ENCODE data around the gene MYH15.

Gene MYH15

DNA sequence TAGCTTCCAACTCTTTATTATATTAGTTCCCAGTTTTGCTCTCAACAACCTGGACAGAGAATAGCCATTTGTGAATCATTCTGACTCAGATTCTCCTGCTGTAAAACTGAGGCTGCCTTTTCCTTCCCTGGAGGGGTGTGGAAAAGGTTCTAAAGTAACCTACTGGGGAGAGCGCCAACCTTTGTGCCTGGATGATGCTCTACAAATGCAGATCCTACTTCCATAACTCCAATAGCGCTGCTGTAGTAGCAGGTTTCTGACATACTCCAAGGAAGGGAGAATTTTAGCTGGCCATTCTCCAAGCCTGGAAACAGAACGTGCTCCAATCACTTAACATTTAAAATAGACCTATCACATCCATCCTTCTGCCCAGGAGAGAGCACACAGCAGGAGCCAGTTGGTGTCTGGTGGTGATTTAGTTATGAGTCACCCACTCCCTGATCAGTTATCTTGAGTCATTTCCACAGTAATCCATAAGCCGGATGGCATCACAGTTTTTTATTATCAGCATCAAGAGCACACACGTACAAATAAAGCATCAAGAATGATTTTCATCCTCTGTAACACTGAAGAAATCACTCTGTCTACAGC, 38.3 kb downstream of the MYH15 start:
- DNase-seq (ENCODE audit: low read depth), result no peak

DNA sequence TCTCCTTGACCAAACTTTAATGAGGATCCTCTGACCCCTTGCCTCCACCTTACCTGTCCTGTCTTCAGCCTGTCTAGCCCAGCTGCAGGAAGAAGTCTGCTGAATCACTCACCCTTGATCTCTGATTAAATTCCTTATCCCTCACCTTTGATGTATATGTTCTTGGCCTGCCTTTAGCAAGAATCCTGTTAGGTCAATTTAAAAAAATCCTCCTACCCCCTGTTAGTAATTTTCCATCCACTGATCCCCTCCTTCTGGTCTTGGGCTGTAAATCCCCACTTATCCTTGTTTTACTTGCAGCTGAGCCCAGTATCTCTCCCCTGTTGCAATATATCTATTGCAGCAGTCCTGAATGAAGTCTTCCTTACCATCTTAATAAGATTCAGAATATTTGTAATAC, 39.0 kb downstream of the MYH15 start:
- no peak for DNase-seq (ENCODE audit: low read depth)

DNA sequence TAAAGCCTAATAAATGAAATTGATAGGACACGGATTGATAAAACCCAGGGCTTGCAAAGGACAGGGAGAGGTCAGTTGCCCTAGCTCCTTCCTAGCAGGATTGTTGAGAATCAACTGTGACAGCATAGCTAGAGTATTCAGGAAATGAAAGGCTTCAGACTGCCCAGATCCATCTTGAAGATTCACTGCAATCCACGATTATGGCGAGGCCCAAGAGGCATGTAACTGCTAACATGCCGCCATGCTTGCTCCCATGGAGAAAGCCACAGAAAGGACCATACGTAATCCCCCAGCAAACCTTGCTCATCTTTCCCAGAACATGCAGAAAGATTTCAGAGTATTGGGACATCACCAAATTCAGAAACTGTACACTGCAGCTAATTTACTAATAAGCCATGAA, 41.3 kb downstream of the MYH15 start:
- no peak for DNase-seq (ENCODE audit: low read depth)

DNA sequence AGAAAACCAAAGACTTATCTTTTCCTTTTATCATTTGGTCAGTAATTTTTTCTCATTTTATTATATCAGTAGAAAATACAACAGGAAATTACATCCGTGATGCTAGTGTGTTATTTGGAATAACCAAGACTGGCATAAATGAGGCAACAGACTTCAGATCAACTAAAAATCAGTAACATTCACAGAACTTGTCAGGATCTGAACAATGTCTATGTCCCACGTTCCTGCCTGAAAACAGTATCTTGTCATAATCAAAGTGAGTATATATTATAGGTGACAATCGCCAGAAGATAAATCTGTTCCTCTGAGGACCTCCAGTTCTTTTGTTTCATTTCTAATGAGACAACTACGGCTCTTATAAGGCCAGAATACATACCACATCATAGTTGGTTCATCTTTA, 41.8 kb downstream of the MYH15 start:
- no peak for DNase-seq (ENCODE audit: low read depth)

DNA sequence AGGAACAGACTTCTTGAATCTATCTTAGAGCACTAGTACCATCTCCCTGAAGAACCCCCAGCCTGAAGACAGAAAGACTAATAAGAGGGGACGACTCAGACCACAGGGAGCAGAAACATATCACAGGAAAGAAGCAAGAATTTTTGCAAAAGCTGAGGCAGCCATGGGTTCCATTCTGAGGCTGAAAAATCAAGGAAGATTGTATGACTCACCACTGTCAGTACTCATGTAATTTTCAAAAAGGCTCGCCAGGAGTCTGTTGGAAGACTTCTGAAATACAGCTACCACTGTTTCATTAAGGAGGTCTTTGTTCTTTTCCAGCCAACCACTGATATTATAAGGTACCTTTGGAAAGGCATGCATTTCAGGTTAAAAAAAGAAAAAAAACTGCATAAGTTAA, 47.5 kb downstream of the MYH15 start:
- no peak for DNase-seq (ENCODE audit: low read depth)

DNA sequence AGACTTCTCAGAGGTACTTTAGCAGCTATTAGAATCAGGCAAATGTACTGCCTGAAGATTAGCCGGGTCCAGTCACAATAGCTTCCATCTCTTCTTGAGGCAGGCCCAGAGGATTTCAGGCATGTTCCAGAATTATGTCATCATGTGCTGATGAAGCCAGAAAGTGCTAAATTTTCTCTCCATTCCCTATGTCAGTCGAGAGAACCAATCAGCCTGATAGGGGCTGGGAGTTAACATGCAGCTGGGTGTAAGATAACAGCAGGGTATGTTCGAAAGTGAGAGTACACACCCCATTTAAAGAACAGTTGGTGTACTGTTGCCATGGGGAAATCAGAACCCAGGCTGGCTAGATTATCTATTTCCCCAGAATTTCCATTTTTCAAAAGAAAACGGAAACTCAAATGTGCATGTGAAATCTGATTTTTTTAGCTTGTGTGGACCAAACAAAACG, 48.7 kb downstream of the MYH15 start:
- DNase-seq (ENCODE audit: low read depth), result no peak

DNA sequence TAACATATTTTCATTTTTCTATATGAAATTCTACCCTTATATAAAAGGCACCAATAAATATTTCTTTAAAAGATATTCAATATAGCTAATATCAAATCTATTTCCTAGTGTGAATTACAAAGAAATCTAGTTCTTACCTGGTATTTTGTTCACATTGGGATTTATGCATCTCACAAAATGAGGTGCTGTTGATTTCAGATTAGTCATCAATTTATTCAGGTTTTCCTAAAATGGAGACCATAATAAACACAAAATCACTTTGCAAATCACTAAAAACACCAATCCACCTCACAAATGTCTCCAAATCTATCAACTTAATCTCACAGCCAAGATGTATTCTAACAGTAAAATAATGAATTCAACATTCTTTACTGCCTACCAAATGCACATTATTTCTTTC, 51.2 kb downstream of the MYH15 start:
- DNase-seq (ENCODE audit: low read depth), result no peak

DNA sequence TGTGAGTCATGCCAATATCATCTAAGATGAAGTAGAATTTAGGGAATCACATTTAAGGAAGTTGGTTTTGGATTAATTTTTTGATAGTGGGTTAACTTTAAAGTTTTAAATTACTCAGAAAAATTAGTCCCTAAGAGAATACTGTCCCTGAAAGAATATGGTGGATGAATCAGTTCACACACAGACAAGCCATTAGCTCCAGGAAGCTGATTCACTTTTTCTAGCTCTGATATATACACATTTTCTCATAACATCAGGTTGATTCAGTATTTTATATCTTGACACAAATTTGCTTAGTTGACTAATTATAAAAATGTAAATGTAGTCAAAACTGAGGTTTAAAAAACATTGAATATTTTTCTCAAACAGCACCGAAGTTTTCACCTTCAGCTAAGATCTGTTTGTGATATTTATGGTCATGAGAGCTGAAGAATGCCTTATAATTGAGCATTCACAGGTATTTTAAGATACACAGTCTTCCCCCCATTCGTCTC, 55.1 kb downstream of the MYH15 start:
- no peak for DNase-seq (ENCODE audit: low read depth)

DNA sequence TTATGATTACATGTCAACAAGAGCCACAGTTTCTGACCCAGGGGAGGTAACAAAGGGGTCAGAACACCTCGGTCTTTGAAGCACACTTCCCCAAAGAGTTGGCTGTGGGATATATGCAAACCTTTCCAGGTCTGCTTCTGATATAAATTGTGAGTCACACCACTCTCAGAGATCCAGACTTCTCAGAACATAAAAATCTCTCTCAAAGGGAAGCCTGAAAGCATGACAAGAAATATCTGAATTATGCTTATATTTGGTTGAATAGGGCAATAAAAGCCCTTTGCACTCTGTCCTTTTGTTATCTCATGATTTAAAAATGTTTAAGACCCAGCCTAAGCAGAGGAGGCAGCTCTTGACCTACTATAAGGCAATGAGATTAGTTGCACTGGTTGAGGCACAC, 56.8 kb downstream of the MYH15 start:
- DNase-seq (ENCODE audit: low read depth), result no peak

DNA sequence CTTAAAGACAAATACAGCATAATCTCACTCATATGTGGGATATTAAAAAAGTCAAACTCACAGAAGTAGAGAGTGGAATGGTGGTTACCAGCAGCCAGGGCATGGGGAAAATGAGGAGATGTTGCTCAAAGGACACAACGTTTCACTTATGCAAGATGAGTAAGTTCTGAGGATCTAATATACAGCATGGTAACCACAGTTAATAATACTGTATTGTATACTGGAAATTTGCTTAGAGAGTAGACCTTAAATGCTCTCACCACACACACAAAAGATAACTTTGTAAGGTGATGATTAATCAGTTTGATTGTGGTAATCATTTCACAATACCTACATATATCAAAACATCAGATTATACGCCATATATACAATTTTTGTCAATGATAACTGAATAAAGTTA, 60.0 kb downstream of the MYH15 start:
- no peak for DNase-seq (ENCODE audit: low read depth)

DNA sequence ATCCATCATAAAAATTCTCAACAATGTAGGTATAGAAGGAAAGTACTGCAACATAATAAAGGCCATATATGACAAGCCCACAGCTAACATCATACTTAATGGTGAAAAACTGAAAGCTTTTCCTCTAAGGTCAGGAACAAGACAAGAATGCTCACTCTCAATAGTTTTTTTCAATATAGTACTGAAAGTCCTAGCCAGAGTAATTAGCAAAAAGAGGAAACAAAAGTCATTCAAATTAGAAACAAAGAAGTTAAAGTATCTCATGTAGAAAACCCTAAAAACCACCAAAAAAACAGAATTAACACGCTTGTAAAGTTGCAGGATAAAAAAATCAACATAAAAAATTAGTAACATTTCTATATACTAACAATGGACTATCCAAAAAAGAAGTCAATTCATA, 61.8 kb downstream of the MYH15 start:
- no peak for DNase-seq (ENCODE audit: low read depth)

DNA sequence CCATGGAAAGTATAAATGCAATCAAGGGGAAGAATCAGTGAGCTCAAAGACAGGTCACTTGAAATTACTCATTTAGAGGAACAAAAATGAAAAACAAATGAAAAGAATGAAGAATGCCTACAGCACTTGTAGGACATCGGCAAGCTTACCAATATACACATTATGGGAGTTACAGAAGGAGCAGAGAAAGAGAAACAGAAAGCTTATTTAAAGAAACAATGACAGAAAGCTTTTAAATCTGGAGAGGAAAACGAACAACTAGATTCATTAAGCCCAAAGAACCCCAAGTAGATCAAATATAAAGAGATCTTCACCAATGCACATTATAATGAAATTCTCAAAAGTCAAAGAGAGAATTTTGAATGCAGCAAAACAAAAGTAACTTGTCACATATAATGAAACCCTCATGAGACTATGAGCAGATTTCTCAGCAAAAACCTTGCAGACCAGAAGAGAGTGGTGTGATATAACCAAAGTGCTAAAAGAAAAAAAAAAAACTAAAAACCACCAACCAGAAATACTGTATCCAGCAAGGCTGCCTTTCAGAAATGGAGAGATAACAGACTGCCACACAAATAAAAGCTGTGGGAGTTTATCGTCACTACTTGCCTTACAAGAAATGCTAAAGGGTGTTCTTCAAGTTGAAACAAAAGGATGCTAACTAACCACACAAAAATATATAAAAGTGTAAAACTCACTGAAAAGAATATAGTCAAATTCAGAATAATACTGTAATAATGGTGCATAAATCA, 63.1 kb downstream of the MYH15 start:
- no peak for DNase-seq (ENCODE audit: low read depth)

DNA sequence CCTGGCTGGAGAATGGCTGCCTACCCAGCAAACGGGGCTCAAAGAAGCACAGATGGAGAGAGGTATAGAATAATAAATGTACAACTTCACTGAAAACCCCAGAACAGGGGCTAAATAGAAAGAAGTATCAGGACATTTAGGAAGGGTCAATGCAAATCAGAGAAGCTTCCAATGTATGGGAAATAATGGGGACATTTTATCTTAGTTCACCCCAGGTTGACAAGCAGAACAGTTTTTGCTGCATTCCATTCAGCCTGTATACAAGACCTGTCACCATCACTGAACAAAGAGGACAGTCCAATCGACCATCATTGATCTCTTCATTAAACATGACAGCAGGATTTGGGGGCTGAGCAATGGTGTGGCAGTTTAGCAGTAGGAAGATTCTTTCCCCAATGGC, 68.1 kb downstream of the MYH15 start:
- DNase-seq (ENCODE audit: low read depth), result no peak

DNA sequence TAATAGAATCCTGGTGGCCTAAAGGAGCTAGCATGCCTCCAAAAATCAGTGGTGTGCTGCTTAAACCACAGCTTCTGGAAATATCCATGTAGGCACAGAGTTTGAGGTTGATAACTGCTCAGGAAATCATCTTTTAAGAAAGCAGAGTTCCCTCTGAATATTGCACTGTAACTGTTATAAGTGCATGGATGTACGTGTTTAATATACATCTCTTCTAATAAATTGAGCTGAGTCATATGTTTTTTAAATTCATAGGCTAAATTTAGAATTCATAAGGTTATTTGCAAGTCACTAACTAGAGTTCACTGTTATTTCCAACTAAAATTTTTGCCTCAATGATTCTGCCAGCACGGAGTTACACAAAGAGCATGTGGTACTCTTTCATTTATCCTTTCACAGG, 68.9 kb downstream of the MYH15 start:
- DNase-seq (ENCODE audit: low read depth), result no peak

DNA sequence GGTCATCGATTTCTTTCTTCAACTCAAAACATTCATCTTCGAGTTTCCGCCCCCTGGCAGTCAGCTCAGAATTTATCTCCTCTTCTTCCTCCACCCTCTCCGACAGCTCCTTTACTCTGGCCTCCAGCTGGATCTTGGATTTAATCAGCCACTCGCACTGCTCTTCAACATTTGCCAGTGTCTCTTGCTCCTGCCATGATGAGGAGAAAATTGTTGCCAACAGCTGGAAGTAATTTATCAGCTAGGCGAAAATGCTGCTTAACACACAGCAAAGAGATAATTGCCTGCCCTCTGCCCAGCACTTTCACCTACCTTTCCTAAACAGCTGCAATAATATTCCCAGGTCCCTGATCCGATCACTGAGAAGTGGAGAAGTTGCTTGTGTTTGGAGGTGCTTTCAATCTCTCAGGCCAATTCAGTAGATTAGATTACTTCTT, 69.3 kb downstream of the MYH15 start:
- no peak for DNase-seq (ENCODE audit: low read depth)

DNA sequence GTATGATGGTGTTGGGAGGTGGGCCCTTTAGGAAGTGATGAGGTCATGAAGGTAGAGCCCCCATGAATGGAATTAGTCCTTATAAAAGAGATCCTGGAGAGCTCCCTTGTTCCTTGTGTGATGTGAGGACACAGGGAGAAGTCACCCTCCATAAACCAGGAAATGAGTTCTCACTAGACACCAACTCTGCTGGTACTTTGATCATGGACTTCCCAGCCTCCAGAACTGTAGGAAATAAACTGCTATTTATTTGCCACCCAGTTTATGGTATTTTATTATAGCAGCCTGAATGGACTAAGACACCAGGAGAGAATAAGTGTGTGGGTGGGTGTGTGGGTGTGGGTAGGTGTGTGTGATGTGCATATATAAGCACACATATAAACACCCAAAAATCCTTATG, 71.9 kb downstream of the MYH15 start:
- no peak for DNase-seq (ENCODE audit: low read depth)

DNA sequence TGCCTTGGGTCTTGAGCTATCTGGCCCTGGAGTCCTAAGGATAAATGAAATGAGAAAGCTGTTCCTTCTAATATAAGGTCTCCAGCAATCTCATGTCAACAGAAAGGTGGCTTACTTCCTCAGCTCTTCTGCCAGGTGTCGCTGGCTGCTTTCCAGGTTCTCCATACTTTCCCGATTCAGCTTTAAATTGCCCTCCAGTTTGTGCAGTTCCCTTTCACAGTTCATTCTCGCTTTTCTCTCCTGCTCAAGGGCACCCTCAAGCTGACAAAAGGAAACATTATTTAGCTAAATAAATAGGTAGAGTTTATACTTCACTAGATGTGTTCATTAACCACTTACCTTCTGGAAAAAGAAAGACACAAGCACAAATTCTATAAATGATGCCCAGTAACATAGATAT, 73.0 kb downstream of the MYH15 start:
- no peak for DNase-seq (ENCODE audit: low read depth)

DNA sequence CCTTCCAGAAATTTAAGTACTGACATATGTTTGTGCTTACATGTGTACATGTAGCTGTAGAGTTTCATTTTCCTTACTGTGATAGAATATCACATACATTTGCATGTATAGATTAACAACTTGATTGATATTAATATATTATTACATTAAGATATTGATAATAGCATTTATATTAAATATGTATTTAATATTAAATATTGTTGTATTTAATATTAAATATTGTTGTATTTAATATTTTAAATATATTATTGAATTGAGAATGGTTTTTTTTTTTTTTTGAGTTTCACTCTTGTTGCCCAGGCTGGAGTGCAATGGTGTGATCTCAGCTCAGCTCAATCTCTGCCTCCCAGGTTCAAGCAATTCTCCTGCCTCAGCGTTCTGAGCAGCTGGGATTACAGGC, 76.5 kb downstream of the MYH15 start:
- no peak for DNase-seq (ENCODE audit: low read depth)

DNA sequence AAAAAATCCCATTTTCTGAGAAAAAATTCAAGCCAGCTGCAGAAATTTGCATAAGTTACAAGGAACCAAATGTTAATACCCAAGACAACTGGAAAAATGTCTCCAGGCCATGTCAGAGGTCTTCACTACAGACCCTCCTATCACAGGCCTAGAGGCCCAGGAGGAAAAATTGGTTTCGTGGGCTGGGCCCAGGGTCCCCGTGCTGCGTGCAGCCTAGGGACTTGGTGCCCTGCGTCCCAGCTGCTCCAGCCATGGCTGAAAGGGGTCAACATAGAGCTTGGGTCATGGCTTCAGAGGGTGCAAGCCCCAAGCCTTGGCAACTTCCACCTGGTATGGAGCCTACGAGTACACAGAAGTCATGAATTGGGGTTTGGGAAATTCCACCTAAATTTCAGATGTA, 78.0 kb downstream of the MYH15 start:
- no peak for DNase-seq (ENCODE audit: low read depth)

DNA sequence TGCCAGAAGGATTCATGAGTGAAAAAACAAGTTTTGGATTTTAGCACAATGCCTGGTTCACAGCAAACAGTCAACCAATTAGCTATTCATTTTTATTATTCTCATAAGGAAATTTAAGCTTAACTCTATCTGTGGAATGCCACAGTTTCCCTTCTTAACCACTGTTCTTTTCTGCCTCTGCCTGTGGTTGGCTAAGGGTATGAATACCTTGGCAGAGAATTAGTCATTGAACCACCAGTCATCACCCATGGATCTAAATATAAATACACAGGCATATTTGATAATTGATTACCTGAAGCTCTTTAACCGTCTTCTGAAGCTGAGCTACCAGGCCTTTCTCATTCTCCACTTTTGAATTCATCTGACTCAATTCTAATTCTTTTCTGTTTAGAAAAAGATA, 79.9 kb downstream of the MYH15 start:
- DNase-seq (ENCODE audit: low read depth), result no peak

DNA sequence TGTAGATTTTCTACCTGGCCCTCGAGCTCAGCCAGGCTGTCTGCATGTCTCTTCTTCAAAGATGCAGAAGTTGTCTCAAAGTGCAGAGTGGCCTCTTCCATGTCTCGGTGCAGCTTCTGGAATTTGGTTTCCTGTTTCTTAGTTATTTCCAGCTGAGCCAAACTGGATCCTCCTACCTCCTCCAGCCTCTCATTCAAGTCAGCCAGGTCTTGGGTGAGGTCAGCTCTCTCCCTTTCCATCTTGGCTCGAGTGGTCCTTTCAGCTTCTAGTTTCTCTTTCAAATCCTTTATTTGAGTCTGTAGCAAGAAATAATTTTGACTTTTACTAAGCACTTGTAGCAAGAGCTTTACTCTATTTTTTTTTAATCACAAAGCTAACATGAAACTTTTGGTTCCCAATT, 81.8 kb downstream of the MYH15 start:
- no peak for DNase-seq (ENCODE audit: low read depth)

DNA sequence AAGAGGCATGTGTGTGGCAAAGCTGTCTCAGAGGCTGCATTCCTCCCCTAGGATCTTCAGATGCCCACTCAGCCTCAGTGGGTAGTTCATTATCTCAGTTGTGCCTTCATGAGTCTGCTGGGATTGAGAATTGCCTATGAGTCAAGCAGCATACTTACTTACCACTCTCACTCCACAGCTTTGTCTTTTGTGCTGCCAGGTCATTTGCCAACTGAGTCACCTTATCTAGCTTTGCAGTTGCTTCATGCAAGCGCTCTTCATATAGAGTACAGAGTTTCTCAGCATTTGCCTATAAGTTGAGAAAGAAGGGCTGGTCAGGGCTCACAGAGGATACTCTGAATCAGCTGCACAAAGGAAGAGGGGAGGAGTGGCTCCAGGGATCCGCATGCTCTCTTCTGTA, 89.5 kb downstream of the MYH15 start:
- no peak for DNase-seq (ENCODE audit: low read depth)

DNA sequence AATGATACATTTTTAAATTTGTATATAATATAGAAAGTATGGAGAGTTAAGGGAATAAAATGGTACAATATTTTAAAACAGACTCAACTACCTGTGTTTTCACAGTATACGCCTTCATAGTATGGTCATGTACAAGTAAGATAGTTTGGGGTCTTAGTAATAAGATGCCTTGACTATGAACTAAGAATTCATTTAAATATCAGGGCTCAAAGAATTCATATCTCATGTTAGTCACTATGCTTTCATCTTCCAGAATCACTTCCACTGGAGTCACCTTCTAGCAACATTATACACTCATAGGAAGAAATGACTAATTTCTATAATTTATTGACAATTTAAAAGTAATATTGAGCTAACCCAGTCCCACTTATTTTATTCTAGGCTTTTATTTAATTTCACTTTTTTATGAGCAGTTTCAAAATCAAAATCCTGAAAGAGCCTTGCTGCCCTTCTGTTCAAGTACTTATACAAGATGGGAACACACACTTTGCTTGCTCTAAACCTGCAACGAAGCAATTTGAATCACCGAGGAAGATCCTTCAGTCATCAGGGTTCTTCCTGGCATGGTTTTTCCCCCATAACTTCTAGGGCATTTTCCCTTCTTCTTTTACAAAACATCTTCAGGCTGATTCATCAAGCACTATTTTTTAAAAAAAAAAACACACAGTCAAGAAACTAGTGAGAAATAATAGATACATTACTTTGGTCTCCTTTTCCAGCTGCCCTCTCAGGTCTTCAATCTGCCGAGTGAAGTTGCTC, 94.1 kb downstream of the MYH15 start:
- no peak for DNase-seq (ENCODE audit: low read depth)

All from activated gamma-delta T cell treated with anti-CD3 and anti-CD28 coated beads, Interleukin-2, amount 50 U/mL, for 16 hours (primary cell).